Measurements from ENCODE around the gene CHDH.

- no peak for TF ChIP-seq CTCF (IDR thresholded peaks at IDR 0.05; ENCODE audit: poor library complexity)
- no peak for TF ChIP-seq EZH2phosphoT487 (IDR thresholded peaks at IDR 0.05; ENCODE audit: low read depth, severe bottlenecking, unreplicated experiment)
- TF ChIP-seq EZH2 (IDR thresholded peaks at IDR 0.05; ENCODE audit: borderline replicate concordance) = no peak
These were observed 43.9 kb downstream of the CHDH start for GRCh38 chr3:53802256-53802880.

Data from hepatocyte (in vitro differentiated cells).